GM19468 (cell line): ENCODE measurements around the gene IL17C.

ENCODE experiments used
- ATAC-seq: cut with Tn5 transposase; IDR thresholded peaks from one replicate; pipeline ENCODE4 v1.9.1; 2021; ENCODE audit warnings: mild to moderate bottlenecking, moderate library complexity, moderate number of reproducible peaks; ENCODE audit not compliant: unreplicated experiment; ENCODE audit errors: extremely low read depth

Gene IL17C, protein sequence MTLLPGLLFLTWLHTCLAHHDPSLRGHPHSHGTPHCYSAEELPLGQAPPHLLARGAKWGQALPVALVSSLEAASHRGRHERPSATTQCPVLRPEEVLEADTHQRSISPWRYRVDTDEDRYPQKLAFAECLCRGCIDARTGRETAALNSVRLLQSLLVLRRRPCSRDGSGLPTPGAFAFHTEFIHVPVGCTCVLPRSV

DNA sequence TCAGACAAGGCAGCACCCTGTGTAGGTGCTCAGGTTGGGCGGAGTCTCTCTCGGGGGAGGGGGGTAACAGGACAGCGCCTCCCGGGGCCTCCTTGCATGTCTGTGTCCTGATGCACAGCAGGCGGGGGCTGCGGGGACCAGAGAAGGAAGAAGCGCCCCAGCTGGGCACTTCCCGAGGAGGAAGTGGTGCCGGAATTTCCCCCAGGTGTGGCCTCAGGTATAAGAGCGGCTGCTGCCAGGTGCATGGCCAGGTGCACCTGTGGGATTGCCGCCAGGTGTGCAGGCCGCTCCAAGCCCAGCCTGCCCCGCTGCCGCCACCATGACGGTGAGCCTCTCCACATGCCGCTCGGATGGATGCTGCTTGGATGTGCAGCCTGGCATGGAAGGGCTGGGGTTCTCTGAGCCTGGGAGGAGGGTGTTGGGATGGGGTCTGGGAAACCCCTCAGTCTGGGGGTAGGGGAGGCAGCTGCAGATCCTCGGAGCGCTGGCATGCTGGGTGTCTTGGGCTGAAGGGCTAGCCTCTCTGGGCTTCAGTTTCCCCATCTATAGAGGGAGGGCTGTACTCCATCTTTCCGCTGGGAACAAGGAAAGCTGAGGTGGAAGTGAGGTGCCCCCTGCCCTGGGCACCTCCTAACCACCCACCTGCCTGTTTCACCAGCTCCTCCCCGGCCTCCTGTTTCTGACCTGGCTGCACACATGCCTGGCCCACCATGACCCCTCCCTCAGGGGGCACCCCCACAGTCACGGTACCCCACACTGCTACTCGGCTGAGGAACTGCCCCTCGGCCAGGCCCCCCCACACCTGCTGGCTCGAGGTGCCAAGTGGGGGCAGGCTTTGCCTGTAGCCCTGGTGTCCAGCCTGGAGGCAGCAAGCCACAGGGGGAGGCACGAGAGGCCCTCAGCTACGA is at the start of gene IL17C:
Gene IL17C (plus strand): TSS at position 250 of the 908 bp plus-strand sequence. CDS start 70 bp downstream, at position 320.
- no peak for ATAC-seq

DNA sequence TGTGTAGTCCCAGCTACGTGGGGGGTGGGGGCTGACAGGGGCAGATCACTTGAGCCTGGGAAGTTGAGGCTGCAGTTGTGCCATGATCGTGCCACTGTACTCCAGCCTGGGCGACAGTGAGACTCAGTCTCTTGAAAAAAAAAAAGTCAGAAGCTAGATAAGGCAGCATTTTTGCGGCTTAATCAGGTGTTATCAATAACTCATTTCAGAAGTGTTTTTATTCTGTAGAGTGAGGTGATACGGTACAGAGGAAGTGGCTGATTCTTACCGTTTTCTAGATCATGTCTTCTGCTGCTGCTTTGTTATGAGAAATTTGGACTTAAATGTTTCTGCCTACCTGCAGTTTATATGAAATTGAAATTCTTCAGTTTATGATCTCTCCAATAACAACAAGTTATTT is 49.6 kb upstream of the IL17C start:
- no peak for ATAC-seq

DNA sequence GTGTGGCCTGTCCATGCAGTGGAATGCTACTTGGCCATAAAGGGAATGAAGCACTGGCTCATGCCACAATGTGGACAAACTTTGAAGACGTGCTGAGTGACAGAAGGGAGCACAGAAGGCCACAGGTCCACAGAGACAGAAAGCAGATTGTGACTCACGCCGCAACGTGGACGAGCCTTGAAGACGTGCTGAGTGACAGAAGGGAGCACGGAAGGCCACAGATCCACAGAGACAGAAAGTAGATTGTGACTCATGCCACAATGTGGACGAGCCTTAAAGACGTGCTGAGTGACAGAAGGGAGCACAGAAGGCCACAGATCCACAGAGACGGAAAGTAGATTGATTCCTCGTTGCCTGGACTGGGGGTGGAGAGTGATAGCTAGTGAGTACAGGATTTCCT is 48.9 kb upstream of the IL17C start:
- no peak for ATAC-seq

DNA sequence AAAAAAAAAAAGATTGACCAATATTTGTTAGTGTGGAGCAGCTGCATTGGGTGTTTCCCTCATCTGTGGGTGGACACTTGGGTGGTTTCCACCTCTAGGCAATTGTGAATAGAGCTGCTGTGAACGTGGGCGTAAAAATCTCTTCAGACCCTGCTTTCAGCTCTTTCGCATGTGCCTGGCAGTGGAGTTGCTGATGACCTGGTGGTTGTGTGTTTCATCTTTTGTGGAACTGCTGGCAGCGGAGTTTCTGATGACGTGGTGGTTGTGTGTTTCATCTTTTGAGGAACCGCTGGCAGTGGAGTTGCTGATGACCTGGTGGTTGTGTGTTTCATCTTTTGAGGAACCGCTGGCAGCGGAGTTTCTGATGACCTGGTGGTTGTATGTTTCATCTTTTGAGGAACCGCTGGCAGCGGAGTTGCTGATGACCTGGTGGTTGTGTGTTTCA is 46.8 kb upstream of the IL17C start:
- no peak for ATAC-seq

DNA sequence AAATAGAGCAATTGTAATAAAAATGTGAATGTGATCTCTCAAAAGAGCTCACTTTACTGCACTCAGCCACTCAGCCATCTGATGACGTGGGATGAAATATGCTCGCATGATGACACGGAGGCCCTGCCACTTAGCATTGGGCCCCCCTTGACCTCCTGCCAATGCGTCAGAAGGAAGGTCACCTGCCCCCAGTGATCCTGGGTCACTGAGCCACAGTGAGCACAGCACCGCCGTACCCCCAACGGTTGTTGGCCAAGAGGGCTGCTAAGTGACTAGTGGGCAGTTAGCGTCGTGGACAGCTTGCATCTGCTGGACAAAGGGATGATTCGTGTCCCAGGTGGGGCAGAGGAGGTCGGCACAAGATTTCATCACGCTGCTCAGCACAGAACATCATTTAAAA is 45.3 kb upstream of the IL17C start:
- no peak for ATAC-seq

DNA sequence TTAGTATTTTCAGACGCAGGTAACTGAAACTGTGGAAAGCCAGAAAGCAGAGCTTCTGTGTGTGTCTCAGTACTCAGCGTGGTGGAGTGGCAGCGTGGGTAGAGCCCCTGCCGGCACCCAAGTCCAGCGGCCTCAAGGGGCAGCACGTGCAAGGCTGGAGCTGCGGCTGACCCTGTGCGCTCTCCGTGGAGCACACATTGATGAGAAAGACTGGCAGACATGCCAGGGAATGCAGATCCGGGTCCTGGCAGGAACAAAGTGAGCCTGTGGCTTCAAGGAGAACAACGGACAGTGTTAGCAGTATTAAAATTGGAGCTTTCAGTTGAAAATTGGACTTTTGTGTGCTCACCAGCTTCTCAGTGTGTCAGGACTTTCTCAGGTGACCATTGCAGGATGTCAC is 44.9 kb upstream of the IL17C start:
- no peak for ATAC-seq

DNA sequence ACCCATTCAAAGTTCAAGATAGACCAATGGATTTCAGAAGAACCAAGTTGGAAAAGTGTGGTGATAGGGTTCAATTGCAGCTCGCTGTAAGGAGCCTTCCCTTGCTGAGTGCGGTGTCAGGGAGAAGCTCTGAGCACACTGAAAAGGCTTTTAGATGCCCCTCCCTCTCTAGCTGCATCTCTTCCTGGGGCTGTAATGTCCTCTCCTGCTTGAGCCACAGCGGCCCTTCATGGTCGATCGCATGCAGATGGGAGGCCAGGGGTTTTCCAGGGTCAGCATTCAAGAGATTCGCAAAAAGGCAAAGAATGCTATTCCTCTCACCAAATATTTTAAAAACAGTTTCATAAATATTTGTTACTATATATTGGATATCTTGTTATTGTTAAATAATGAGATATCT is 44.5 kb upstream of the IL17C start:
- ATAC-seq = no peak

DNA sequence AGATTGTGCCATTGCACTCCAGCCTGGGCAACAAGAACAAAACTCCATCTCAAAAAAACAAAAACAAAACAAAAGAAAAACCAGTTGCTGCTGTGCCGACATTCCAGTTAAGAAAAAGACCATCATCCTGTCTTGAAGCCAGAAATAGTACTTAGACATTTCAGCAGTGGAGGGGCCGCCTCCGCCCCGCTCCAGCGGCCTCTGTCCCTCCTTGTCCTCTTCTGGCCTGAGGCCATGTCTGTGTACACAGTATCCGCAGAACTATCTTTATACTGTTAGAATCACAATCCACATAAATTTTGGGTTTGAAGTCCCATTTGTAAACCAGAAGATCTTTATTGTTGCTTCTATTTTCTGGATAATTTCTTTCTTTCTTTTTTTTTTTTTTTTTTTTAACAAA is 43.3 kb upstream of the IL17C start:
- ATAC-seq = no peak

DNA sequence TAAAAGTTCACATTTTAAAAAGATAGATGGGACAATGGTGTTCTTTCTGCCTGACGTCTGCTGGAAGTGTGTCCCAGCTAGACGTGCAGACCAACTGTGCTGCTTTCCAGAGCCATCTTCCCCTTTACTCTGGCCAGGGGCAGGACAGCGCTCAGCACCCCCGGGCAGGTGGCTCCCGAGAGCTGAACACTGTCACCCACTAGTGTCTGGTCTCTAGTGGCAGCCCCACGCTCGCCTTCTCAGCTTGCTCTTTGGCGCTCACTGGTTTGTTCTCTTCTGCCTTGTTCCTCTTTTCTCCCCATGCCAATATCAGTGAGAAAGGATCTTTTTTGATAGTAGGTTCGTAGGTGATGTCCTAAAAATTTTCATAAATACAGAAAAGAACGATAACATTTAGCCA is 42.5 kb upstream of the IL17C start:
- no peak for ATAC-seq

DNA sequence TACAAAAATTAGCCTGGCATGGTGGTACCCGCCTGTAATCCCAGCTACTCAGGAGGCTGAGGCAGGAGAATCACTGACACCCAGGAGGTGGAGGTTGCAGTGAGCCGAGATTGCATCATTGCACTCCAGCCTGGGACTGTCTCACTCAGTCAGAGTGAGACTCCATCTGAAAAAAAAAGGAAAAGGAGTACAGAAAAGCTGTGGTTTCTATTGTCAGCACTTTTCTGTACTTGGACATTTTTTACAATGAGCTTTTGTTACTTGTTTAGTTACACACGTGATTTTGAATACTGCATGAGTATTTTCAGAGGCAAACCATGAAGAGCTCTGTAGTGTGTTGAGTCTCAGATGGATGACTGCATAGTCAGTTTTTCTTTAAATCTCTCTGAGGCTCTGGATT is 41.9 kb upstream of the IL17C start:
- ATAC-seq = no peak

DNA sequence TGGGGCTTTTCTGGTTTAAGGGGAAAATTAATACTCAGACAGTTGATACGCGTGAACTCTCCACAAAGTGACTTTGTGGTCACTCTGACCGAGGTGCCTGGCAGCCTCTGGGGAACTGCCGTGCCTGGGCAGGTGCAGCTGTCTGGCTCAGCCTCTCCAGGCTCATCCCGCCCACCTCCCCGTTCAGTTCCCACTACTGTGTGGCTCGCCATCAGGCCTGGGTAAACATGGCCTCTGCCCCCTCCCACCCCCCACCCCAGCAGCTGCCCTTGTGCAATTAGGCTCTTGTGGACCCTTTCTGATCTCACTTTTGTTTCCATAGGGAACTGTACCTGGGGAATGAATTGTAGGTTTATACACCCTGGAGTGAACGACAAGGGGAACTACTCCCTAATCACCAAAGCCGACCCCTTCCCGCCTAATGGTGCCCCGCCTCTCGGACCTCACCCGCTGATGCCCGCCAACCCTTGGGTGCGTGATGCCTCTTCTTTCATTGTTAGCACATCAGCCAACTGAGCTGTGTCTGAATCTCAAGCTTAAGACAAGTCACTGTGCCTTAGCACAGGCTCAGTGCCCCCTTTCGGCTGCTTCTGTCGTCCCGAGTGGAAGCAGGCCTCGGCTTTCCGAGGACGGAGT is 40.4 kb upstream of the IL17C start:
- no peak for ATAC-seq

DNA sequence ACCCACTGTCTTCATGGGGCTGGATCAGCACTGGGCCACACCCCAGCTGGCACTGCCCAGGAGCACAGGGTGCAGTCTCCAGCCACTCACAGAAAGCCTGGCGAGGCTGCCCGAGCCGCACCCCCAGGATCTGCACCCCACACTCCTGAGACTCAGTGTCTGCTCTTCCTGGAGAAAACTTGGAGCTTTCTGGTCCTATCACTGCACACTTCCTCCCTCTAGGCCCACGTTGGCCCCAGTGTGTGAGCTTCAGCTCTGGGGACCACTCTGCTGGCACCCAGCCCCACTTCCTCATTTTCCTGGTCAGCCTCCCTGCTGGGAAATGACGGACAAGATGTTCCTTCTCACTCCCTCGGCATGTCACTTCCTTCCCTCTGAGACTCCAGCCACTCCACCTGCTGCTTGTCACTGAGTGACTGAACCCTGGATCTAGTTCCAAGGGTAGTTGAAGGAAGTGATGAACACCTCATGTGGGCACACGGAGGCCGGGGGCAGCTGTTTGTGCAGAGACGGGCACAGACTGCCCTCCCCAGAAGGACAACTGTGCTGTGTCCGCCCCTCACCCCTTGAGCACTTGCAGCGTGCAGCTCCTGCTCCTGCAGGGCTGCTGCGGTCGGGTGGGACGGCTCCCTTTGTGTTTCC is 39.2 kb upstream of the IL17C start:
- ATAC-seq = no peak

DNA sequence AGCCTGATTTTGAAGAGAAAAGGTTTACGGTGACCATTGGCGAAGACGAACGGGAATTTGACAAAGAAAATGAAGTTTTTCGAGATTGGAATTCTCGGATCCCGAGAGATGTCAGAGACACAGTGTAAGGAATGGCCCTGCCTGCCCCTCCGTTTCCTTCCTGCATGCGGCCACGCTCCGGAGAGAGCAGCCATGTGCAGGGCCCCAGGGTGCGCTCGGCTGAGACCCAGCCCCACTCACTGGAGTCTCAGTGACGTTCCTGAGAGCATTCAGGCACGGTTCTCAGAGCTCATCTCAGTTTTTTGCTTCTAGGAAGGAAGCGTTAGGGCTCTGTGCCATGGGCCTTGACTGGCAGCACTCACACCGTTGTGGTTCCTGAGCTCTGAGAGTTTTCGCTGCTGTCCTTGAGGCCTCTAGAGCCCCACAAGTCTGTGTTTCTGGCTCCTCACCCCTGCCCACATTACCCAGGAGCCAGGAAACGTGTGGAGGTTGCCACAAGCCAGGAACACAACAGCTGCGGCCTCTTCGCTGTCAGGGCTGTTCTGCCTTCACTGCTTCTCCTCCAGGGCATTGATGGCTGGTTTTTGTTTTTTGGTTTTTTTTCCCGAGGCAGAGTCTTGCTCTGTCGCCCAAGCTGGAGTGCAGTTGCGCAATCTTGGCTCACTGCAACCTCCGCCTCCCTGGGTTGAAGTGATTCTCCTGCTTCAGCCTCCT is 38.4 kb upstream of the IL17C start:
- ATAC-seq = no peak

DNA sequence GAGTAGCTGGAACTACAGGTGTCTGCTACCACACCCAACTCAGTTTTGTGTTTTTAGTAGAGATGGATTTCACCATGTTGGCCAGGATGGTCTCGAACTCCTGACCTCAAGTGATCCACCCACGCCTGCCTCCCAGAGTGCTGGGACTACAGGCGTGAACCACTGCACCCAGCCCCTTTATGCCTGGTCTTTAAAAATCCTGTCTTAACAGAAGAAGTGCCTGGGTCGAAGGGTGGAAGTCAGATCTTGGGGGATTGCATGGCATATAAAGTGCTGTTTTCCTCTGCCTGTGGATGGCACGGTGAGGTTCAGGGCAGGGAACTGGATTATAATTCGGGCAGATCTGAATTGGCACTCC is 37.9 kb upstream of the IL17C start:
- no peak for ATAC-seq

DNA sequence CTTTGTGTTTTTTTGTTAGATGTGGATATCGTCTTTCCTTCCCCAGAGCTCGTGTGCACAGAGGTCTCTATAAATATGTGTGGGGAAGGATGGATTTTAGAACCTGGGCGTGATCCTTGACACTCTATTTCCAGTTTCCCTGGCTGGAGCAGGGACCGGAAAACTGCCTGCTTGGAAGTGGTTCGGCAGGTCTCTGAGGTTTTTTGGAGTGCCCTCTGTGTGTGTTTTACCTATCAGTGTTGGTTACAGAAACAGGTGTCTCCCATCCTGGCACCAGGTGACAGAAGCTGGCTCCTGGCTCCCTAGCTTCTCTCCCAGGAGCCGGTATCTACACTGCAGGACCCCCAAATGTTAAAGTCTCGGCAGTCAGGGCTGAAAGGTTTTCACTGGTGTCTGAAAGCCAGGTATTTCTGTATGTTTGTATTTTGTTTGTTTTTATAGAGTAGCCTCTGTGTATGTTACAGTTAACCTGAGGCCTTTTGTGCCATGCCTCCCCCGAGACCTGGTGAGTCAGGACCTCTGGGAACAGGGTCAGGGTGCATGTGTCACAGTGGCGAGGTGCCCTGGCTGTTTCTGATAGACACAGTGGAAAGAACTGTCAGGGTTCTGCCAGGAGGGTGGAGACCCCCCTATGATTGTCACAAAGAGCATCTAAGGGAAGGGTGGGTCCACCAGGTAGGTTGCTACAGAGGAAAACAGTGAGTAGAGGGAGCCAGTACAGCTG is 36.9 kb upstream of the IL17C start:
- no peak for ATAC-seq

DNA sequence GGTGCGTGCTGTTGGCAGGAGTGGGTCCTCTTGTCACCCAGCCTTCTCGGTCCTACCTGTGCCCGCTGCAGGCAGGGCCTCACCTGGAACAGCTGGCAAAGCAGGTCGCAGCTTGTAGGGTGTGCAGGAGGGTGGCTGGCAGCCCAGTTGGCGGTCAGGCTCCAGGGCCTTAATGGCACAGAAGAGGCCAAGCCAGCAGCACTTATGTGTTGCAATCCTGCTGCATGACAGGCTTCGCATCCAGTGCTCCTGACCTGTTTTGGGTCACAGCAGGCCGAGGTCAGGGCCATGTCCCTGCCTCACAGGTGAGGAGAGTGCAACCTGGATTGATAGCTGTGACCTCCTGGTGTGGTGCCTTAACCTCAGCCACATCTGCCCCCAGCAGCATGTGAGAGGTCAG is 36.3 kb upstream of the IL17C start:
- ATAC-seq = no peak

DNA sequence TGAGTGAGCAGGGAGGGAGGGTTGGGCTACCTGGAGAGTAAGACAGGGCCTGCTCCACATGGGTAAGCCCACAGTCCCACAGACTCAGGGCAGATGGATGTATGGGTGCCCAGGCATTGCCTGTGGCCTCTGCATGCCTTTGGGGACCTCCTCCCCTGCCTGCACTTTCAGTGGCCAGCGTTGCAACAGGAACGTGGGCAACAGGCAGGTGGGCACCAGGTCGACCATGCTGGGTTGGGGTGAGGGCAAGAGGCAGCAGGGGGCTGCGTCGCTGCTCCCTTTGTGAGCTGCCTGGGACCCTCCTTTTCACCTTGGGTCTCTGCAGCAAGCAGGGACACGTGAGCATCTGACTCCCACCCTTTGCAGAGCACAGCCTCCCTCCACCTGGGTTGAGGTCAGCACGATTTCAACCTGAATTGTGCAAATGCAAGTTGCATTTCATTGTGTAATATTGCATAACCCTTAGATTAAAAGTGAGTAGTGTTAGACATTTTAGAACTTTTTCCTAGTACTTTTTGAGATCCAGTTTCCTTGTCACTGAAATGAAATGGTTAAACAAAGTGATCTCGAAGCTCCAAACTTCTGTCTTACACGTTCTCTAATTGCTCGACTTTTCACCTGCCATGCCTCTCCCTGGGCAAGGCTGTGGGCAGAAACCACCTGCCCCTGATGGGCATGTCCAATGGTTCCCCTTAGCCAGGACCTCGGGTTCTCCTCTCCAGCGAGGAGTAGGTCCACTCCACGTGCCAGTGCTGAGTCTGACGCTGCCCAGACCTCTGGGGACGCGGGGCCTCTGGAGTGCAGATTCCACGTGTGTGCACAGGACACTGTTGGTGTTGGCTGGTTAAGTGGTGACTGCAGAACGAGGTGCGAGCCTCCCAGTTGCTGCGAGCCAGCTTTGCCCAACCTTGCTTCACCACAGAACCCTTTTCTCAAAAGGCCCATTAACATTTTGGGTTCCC is 32.9 kb upstream of the IL17C start:
- no peak for ATAC-seq

DNA sequence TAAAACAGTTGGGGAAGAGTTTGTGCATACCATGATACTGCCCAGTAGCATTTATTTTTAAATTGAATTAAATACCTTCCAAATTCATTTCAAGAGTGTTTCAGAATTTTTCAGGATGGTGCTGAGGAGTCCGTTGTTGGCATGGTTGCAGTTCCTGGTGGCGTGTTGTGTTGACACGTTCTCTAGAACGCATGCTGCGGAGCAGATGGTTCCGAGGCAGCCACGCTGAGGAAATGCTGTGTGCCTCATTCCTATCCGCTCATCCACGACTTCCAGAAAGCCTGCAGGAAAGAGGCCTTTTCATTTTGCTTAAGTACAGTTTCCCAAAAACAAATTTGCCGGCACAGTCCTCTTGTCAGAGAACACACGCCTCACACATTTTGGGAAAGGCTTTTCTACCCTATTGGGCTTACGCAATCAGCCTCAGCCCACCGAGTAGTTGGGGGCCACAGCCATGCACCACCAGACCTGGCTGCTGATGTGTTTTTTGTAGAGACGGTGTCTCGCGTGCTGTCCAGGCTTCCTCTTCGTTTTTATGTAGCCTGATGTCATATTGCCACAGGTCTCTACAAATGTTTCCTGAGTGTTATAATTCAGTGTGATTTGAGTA is 32.1 kb upstream of the IL17C start:
- no peak for ATAC-seq
